Muscle of leg (tissue), 11 donors: Measurements from ENCODE around the gene MMEL1. TPM values are rescaled to one million over a fixed set of nuclear protein-coding genes. Genes with fewer than 3 reads are reported as not detected.
A peak's percentile ranks its signal among the peaks of the same experiment; 100 is the strongest.
"Not testable (repeated sequence)": the region's sequence is repeated elsewhere in the genome, so short reads cannot be mapped to it uniquely, and the experiment has no call there.

ENCODE experiments used
- DNase-seq: peaks from one replicate; pipeline ENCODE4 v3.0.0; 2013
- H3K27ac ChIP-seq: one replicate; pipeline ENCODE4 v1.5.1; 2013; ENCODE audit warnings: mild to moderate bottlenecking, low read length, control low read depth
- H3K27me3 ChIP-seq: one replicate; pipeline ENCODE4 v1.6.1; 2013; ENCODE audit warnings: low read length; ENCODE audit not compliant: control insufficient read depth, insufficient read depth
- H3K36me3 ChIP-seq: one replicate; pipeline ENCODE4 v1.6.1; 2013; ENCODE audit warnings: low read length; ENCODE audit not compliant: control insufficient read depth, insufficient read depth
- H3K4me1 ChIP-seq: one replicate; pipeline ENCODE4 v1.6.1; 2013; ENCODE audit warnings: low read length; ENCODE audit not compliant: control insufficient read depth, insufficient read depth
- H3K4me3 ChIP-seq: one replicate; pipeline ENCODE4 v1.5.1; 2013; ENCODE audit warnings: low read length, control low read depth
- H3K9me3 ChIP-seq: replicated peaks from 2 replicates; pipeline ENCODE4 v1.6.1; 2013; ENCODE audit warnings: low read depth, low read length; ENCODE audit not compliant: control insufficient read depth
- WGBS: methylation state at CpG from one replicate; pipeline ENCODE4 v1.1.5; 2013; ENCODE audit warnings: missing lambda C conversion rate; ENCODE audit not compliant: insufficient coverage; 5-methylcytosine and 5-hydroxymethylcytosine counted together
- polyA plus RNA-seq, 8 donors: library from polyadenylated mRNA; unstranded; fragments of 120-200 nt; gene quantifications; one replicate each; pipeline versions ENCODE4 v1.2.1 to v1.2.3, GENCODE V29; 2013; ENCODE audit warnings: inconsistent platforms in 1 of 8, low replicate concordance in 1 of 8; ENCODE audit not compliant: insufficient read length in 8 of 8, insufficient read depth in 1 of 8
- total RNA-seq: library from RNA; stranded (reverse); fragments of 120-200 nt; gene quantifications from one replicate; pipeline ENCODE4 v1.2.4, GENCODE V29; 2013

The MMEL1 gene
- total and polyA plus RNA-seq, 9 donors: 0.29 to 1.2 (median 0.61) TPM

- WGBS: 40% methylated on average over 23 of the region's 24 CpGs
- H3K36me3 ChIP-seq: peaks cover 7% of the 10 kb centered on the region
- no peak for DNase-seq
- H3K27ac ChIP-seq: peak overlapping the region; percentile 80
- H3K9me3 ChIP-seq: no peaks in the 10 kb centered on the region
- H3K4me1 ChIP-seq: peaks cover 26% of the 10 kb centered on the region
- H3K27me3 ChIP-seq: peaks cover 2% of the 10 kb centered on the region
- H3K4me3 ChIP-seq: peak overlapping the region; percentile 37
Observed at GRCh38 chr1:2556678-2557481, 75.9 kb downstream of the MMEL1 start.

GRCh38 chr1:2556277-2556677, 76.5 kb downstream of the MMEL1 start, which contains the start of gene TNFRSF14:
TSS of gene TNFRSF14 (plus strand) at chr1:2556371. CDS start at chr1:2556665, 294 bp downstream.
- Histone ChIP-seq H3K4me3 (peak within 1 kb of the TSS; percentile 37), H3K27me3 (peaks cover 2% of the 10 kb centered on the region), H3K27ac (peak within 1 kb of the TSS; percentile 80), H3K36me3 (peaks cover 6% of the 10 kb centered on the region), H3K9me3 (no peaks in the 10 kb centered on the region), H3K4me1 (peaks cover 26% of the 10 kb centered on the region)
- peak; percentile 76 for DNase-seq
- 2% methylated on average over 16 of the region's 16 CpGs for WGBS

GRCh38 chr1:2555634-2556276, 77.1 kb downstream of the MMEL1 start:
- Histone ChIP-seq H3K27me3 (peaks cover 2% of the 10 kb centered on the region), H3K4me1 (peaks cover 26% of the 10 kb centered on the region), H3K4me3 (peak overlapping the region; percentile 37), H3K9me3 (no peaks in the 10 kb centered on the region), H3K27ac (peak overlapping the region; percentile 80), H3K36me3 (peaks cover 6% of the 10 kb centered on the region)
- DNase-seq: peak; percentile 80
- WGBS: 24% methylated on average over 17 of the region's 26 CpGs

- Histone ChIP-seq H3K27ac (peak overlapping the region; percentile 13), H3K9me3 (no peaks in the 10 kb centered on the region), H3K4me3 (no peak overlapping the region), H3K36me3 (peaks cover 6% of the 10 kb centered on the region), H3K4me1 (peaks cover 25% of the 10 kb centered on the region), H3K27me3 (peaks cover 2% of the 10 kb centered on the region)
- peak; percentile 56 for DNase-seq
- 61% methylated on average over 14 of the region's 19 CpGs for WGBS
Observed at GRCh38 chr1:2554621-2555387, 78.0 kb downstream of the MMEL1 start.

GRCh38 chr1:2553871-2554620, 78.8 kb downstream of the MMEL1 start:
- Histone ChIP-seq H3K27ac (no peak overlapping the region), H3K4me1 (peaks cover 28% of the 10 kb centered on the region)

DNA sequence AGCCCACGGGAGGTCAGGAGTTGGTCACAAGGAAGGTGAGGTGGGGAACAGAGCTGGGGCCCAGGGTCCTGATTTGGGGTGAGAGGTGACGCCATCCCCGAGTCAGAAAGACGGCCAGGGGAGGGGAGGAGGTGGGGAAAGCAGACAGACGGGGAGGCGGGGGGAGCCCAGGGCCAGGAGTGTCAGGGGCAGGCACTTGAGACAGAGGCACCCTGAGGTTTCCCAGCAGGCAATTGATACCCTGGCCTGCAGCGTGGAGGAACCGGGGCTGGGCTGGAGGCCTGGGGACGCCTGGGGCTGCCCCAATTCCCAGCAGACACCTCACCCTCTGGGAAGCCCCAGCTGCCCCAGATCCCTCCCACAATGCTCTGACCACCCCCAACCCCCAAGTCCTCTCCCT, 79.7 kb downstream of the MMEL1 start:
- H3K4me1 ChIP-seq: peaks cover 37% of the 10 kb centered on the region
- not testable (repeated sequence) for DNase-seq, H3K27ac ChIP-seq, H3K9me3 ChIP-seq, H3K4me3 ChIP-seq, H3K27me3 ChIP-seq, H3K36me3 ChIP-seq
- 33% methylated on average over 4 of the region's 9 CpGs for WGBS

More at GRCh38 chr1:2553871-2554620, 78.8 kb downstream of the MMEL1 start:
- 79% methylated on average over 30 of the region's 30 CpGs for WGBS
- no peaks in the 10 kb centered on the region for H3K9me3 ChIP-seq
- H3K27me3 ChIP-seq: peaks cover 2% of the 10 kb centered on the region
- peaks cover 4% of the 10 kb centered on the region for H3K36me3 ChIP-seq
- no peak overlapping the region for H3K4me3 ChIP-seq
- no peak for DNase-seq

DNA sequence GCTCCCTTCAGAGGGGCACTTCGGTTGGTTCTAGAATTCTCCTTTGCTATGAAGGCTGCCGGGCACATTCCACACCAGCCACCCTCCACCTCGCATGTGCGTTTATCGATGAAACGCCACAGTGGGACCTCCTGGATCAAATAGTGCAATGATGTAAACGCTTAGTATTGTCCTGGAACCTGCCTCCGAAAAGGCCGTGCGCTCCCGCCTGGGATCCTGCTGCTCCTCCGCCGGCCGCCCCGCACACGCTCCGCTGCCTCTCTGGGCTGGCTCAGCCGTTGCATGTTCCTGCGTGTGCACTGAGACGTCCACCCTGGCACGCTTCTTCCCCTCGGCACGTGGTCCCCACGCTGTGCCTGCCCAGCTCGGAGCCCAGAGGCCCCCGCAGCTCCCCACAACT, 80.6 kb downstream of the MMEL1 start:
- H3K4me3 ChIP-seq: no peak overlapping the region
- H3K27ac ChIP-seq: no peak overlapping the region
- no peaks in the 10 kb centered on the region for H3K36me3 ChIP-seq
- DNase-seq: no peak
- H3K4me1 ChIP-seq: peaks cover 46% of the 10 kb centered on the region
- H3K27me3 ChIP-seq: peaks cover 7% of the 10 kb centered on the region
- H3K9me3 ChIP-seq: no peaks in the 10 kb centered on the region
- 64% methylated on average over 17 of the region's 26 CpGs for WGBS

- not testable (repeated sequence) for H3K36me3 ChIP-seq, H3K4me3 ChIP-seq, H3K9me3 ChIP-seq, H3K27ac ChIP-seq, DNase-seq
- H3K27me3 ChIP-seq: peaks cover 12% of the 10 kb centered on the region
- WGBS: 66% methylated on average over 9 of the region's 9 CpGs
- H3K4me1 ChIP-seq: peaks cover 48% of the 10 kb centered on the region
Observed at GRCh38 chr1:2551544-2551943, 81.3 kb downstream of the MMEL1 start.

DNA sequence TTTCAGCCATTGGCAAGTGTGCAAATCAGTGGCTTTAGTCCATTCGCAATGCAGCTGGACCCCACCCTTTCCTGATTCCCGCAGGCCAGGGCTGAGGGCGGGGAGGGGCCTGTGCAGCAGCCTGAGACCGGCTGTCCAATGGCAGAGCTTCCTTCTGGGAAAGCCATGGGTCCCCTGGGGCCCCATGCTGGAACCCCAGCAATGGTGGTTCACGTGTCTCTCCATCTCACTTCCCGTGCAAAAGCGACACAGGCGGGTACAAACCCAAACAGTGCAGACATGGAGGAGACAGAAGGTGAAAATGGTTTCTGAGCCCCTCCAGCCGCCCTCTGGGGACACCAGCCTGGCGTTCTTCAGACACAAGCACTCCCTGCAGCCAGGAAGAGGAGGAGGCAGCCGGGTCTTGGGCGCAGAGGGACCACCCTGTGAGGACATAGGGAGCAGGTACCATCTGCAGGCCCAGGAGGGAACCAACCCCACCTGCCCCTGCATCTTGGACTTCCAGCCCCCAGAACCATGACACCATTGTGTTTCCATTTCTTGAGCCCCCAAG, 82.4 kb downstream of the MMEL1 start:
- DNase-seq, H3K27ac ChIP-seq, H3K36me3 ChIP-seq, H3K9me3 ChIP-seq, H3K4me3 ChIP-seq: not testable (repeated sequence)
- 20% methylated on average over 1 of the region's 12 CpGs for WGBS
- H3K27me3 ChIP-seq: peaks cover 14% of the 10 kb centered on the region
- peaks cover 48% of the 10 kb centered on the region for H3K4me1 ChIP-seq
